HEK293T (cell line): Measurements from ENCODE around the gene ESR1.

Source experiments
- ARNT ChIP-seq: fragments of 450-650 bp; IDR thresholded peaks from 2 replicates; pipeline ENCODE4 v1.6.1; 2017; ENCODE audit warnings: mild to moderate bottlenecking
- HDGF ChIP-seq: fragments of 450-650 bp; IDR thresholded peaks from 2 replicates; pipeline ENCODE4 v1.6.1; 2017; ENCODE audit warnings: antibody characterized with exemption, borderline replicate concordance
- NFRKB ChIP-seq: fragments of 450-650 bp; IDR thresholded peaks from 2 replicates; pipeline ENCODE4 v1.6.1; 2016; ENCODE audit warnings: mild to moderate bottlenecking, moderate library complexity

- TF ChIP-seq HDGF (no peak), ARNT (no peak), NFRKB (no peak)
Measured at GRCh38 chr6:151784441-151785214, 22.9 kb upstream of the ESR1 start.
